HG03039 (cell line): Measurements from ENCODE around the gene MICAL3.
"Not testable (repeated sequence)": the region's sequence is repeated elsewhere in the genome, so short reads cannot be mapped to it uniquely, and the experiment has no call there.

Experiments used
- ATAC-seq: cut with Tn5 transposase; IDR thresholded peaks from one replicate; pipeline ENCODE4 v1.9.1; 2021; ENCODE audit warnings: mild to moderate bottlenecking, moderate library complexity; ENCODE audit not compliant: unreplicated experiment

The MICAL3 gene

GRCh38 chr22:18032455-18033101, 8.2 kb upstream of the MICAL3 start:
- no peak for ATAC-seq

GRCh38 chr22:18031695-18032454, 7.5 kb upstream of the MICAL3 start:
- no peak for ATAC-seq

- no peak for ATAC-seq
Measured at GRCh38 chr22:18029686-18030267, 5.4 kb upstream of the MICAL3 start.

- no peak for ATAC-seq
Measured at GRCh38 chr22:18028817-18029527, 4.6 kb upstream of the MICAL3 start.

GRCh38 chr22:18025898-18026297, 1.5 kb upstream of the MICAL3 start:
- not testable (repeated sequence) for ATAC-seq

- no peak for ATAC-seq
Measured at GRCh38 chr22:18024956-18025720, 777 bp upstream of the MICAL3 start.

GRCh38 chr22:18023509-18024275, 669 bp downstream of the MICAL3 start:
- no peak for ATAC-seq

GRCh38 chr22:18022876-18023275, 1.5 kb downstream of the MICAL3 start:
- no peak for ATAC-seq

- no peak for ATAC-seq
Measured at GRCh38 chr22:18021431-18021830, 2.9 kb downstream of the MICAL3 start.

- not testable (repeated sequence) for ATAC-seq
Measured at GRCh38 chr22:18020743-18021142, 3.6 kb downstream of the MICAL3 start.

GRCh38 chr22:18013947-18014346, 10.4 kb downstream of the MICAL3 start:
- no peak for ATAC-seq

GRCh38 chr22:18013436-18013835, 10.9 kb downstream of the MICAL3 start:
- ATAC-seq, result no peak

- no peak for ATAC-seq
Measured at GRCh38 chr22:18012531-18012930, 11.8 kb downstream of the MICAL3 start.

GRCh38 chr22:18010266-18010665, 14.1 kb downstream of the MICAL3 start:
- no peak for ATAC-seq

GRCh38 chr22:18008136-18008535, 16.2 kb downstream of the MICAL3 start:
- no peak for ATAC-seq

- ATAC-seq, result no peak
Measured at GRCh38 chr22:18005201-18005926, 19.0 kb downstream of the MICAL3 start.

- ATAC-seq, result not testable (repeated sequence)
Measured at GRCh38 chr22:18001894-18002315, 22.5 kb downstream of the MICAL3 start.

GRCh38 chr22:18001040-18001893, 23.1 kb downstream of the MICAL3 start:
- peak; percentile 36 for ATAC-seq
